ENCODE data around the gene DLG1. TPM values are rescaled to one million over a fixed set of nuclear protein-coding genes. Genes with fewer than 3 reads are reported as not detected.

DLG1 gene
- total RNA-seq, 4 donors from 2014 or later = 71.4 to 90.4 (median 80.9) TPM

DNA sequence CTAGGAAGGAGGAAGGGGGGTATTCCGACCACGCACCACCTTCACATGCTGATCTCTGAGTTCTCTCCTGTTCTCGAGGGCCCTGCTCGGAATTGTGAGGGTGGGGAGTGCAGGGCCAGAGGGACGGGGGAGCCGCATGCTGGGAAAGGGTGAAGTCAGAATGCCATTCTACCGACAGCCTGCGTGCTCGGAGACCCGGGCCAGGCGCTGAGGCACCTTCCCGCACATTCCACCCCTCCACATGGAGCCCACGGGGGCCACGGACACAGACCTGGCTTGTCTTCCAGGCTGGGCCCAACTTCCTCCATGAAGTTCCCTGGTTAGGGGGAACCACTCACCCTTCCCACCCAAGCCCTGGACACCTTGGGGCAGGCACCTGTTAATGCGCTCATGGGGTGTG, 301.1 kb downstream of the DLG1 start:
- Histone ChIP-seq H3K27me3 (no peaks in the 10 kb centered on the region), H3K36me3 (no peaks in the 10 kb centered on the region), H3K4me3 (no peak overlapping the region), H3K9me3 (peaks cover 0 to 4% (median 0%) of the 10 kb centered on the region in 3 donors), H3K27ac (no peak overlapping the region), H3K4me1 (peaks cover 0 to 5% (median 2%) of the 10 kb centered on the region in 3 donors)
- 91 to 95% methylated on average over 11 of the region's 15 CpGs for WGBS, 2 donors (ENCODE audit: low coverage in 1 of 2)
- ATAC-seq = no peak
- TF ChIP-seq POLR2AphosphoS5 (IDR thresholded peaks at IDR 0.05) (no peak), EP300 (IDR thresholded peaks at IDR 0.05) (no peak)

DNA sequence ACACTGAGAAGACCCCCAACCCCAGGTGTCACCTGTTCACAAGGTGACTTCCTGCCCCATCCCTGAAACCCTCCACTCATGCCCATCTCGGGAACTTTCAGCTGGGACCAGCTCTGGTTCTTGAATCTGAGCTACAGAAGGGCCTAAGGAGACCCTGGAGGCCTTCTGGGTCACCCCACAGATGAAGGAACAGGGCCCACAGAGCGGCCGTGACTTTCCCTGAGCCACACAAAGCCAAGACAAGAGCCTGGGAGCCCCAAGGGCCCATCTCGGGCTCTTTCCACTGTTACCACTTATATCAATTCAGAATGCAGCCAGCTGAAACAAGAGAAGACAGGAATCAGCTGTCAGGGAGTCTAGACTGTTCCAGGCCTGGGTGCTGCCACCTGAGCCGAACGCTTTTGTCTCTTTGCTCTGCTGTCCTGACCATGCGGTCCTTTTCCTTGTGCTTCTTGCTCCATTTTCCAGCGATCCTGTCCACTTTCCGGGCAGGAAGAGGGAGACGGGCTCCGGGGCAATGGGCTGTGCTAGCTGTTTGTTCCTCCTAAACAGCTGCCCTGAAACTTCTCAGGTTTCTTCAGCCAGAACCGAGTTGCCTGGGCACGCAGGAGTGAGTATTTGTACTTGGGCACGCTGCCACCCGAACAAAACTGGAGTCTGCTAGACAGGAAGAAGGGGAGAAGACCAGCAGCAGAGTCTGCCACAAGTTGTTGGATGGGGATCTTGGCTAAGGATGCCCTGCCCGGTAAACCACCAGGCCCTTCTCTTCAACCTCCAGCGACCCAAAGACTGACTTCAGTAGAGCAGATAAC, 301.8 kb downstream of the DLG1 start:
- Histone ChIP-seq H3K27me3 (no peaks in the 10 kb centered on the region), H3K27ac (no peak overlapping the region), H3K36me3 (no peaks in the 10 kb centered on the region), H3K4me3 (no peak overlapping the region), H3K9me3 (peaks cover 0 to 4% (median 0%) of the 10 kb centered on the region in 3 donors), H3K4me1 (no peaks in the 10 kb centered on the region)
- no peak for ATAC-seq
- TF ChIP-seq POLR2A (IDR thresholded peaks at IDR 0.05) (no peak), EP300 (IDR thresholded peaks at IDR 0.05) (no peak), POLR2AphosphoS5 (IDR thresholded peaks at IDR 0.05) (no peak)
- TF ChIP-seq, protein P1, sequence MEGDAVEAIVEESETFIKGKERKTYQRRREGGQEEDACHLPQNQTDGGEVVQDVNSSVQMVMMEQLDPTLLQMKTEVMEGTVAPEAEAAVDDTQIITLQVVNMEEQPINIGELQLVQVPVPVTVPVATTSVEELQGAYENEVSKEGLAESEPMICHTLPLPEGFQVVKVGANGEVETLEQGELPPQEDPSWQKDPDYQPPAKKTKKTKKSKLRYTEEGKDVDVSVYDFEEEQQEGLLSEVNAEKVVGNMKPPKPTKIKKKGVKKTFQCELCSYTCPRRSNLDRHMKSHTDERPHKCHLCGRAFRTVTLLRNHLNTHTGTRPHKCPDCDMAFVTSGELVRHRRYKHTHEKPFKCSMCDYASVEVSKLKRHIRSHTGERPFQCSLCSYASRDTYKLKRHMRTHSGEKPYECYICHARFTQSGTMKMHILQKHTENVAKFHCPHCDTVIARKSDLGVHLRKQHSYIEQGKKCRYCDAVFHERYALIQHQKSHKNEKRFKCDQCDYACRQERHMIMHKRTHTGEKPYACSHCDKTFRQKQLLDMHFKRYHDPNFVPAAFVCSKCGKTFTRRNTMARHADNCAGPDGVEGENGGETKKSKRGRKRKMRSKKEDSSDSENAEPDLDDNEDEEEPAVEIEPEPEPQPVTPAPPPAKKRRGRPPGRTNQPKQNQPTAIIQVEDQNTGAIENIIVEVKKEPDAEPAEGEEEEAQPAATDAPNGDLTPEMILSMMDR (IDR thresholded peaks at IDR 0.05) = no peak
- WGBS, 2 donors (ENCODE audit: low coverage in 1 of 2) = 88 to 92% methylated on average over 5 to 8 of the region's 17 CpGs

DNA sequence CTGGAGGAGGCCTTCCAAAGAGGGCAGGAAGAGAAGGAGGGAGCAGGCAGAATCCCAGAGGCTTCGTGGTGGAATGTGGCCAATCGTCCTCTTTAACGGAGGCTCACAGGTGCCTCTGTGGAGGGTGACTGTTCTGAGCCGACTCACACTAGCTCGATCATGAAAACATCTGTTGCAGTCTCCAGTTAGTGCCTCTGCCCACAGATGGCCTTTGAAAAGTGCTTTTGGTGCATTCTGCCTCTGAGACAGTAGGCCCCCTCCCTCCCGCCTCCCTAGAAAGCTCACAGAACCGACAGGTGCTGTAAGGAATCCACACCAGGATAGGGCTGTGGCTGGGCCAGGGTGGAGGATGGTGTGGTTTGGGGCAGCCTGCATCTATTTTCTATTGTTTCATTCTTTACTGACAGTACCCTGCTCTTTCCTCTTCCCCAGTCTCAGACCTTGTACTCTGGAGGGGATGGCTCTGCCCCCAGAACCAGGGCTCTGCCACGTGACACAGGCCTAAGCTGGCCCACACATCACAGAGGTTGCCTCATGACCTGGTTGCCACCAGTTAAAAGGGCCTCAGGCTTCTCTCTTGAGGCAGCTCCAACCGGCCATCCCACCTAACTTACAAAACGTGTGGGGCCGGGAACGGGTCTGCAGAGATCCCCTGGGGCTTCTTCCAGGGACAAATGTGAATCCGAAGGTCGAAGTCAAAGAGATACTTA, 302.6 kb downstream of the DLG1 start:
- Histone ChIP-seq H3K27me3 (no peaks in the 10 kb centered on the region), H3K4me1 (no peaks in the 10 kb centered on the region), H3K4me3 (no peak overlapping the region), H3K9me3 (peaks cover 0 to 4% (median 0%) of the 10 kb centered on the region in 3 donors), H3K36me3 (no peaks in the 10 kb centered on the region), H3K27ac (no peak overlapping the region)
- TF ChIP-seq POLR2AphosphoS5 (IDR thresholded peaks at IDR 0.05) = no peak
- TF ChIP-seq, protein P1 (IDR thresholded peaks at IDR 0.05) = no peak
- no peak for TF ChIP-seq POLR2A (IDR thresholded peaks at IDR 0.05)
- TF ChIP-seq EP300 (IDR thresholded peaks at IDR 0.05) = no peak
- 80 to 92% methylated on average over 3 to 6 of the region's 14 CpGs for WGBS, 2 donors (ENCODE audit: low coverage in 1 of 2)
- ATAC-seq = no peak

DNA sequence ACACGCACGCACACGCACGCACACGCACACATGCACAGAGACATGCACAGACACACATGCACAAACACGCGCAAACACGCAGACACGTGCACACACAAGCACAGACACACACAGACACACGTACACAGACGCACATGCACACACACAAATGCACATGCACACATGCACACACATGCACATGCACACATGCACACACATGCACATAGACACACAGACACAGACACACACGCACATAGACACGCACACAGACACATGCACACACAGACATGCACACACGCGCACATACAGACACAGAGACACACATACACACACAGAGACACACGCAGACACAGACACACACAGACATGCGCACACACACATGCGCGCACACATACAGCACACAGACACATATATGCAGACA, 303.4 kb downstream of the DLG1 start:
- WGBS, 2 donors (ENCODE audit: low coverage in 1 of 2) = 83 to 88% methylated on average over 5 to 6 of the region's 19 CpGs
- Histone ChIP-seq H3K9me3 (peaks cover 0 to 4% (median 0%) of the 10 kb centered on the region in 3 donors), H3K4me1 (no peaks in the 10 kb centered on the region), H3K27me3 (no peaks in the 10 kb centered on the region), H3K36me3 (no peaks in the 10 kb centered on the region), H3K27ac (no peak overlapping the region), H3K4me3 (no peak overlapping the region)
- ATAC-seq = no peak
- TF ChIP-seq POLR2A (IDR thresholded peaks at IDR 0.05) (no peak), EP300 (IDR thresholded peaks at IDR 0.05) (no peak), POLR2AphosphoS5 (IDR thresholded peaks at IDR 0.05) (no peak)
- TF ChIP-seq, protein P1 (IDR thresholded peaks at IDR 0.05) = no peak

DNA sequence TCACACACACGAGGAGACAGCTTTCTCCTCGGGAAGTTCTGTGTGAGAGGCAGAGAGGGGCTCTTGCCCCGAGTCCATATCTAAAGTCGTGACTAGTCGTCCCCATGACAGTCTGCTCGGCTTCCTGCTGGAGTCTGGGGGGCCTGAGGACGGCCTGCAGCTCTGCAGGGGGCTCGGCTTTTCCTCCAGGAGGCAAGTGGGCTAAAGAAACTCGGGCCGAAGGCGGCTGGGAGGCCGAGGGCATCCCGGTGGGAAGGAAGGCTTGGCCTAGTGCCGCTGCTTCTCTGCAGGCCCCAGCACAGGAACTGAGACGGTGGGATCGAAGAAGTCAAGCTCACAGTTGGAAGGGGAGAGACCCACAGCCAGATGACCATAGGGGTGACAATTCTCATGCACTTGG, 304.4 kb downstream of the DLG1 start:
- ATAC-seq = no peak
- Histone ChIP-seq H3K4me3 (no peak overlapping the region), H3K27me3 (no peaks in the 10 kb centered on the region), H3K27ac (no peak overlapping the region), H3K9me3 (peaks cover 0 to 3% (median 0%) of the 10 kb centered on the region in 3 donors), H3K36me3 (no peaks in the 10 kb centered on the region), H3K4me1 (no peaks in the 10 kb centered on the region)
- 73% methylated on average over 7 of the region's 16 CpGs; no CpG with 5 or more reads in 1 of the 2 donors for WGBS, 2 donors (ENCODE audit: low coverage in 1 of 2)
- TF ChIP-seq EP300 (IDR thresholded peaks at IDR 0.05) (no peak), POLR2AphosphoS5 (IDR thresholded peaks at IDR 0.05) (no peak), POLR2A (IDR thresholded peaks at IDR 0.05) (no peak)
- TF ChIP-seq, protein P1 (IDR thresholded peaks at IDR 0.05) = no peak
